Measurements from ENCODE around the gene HMGXB3.

DNA sequence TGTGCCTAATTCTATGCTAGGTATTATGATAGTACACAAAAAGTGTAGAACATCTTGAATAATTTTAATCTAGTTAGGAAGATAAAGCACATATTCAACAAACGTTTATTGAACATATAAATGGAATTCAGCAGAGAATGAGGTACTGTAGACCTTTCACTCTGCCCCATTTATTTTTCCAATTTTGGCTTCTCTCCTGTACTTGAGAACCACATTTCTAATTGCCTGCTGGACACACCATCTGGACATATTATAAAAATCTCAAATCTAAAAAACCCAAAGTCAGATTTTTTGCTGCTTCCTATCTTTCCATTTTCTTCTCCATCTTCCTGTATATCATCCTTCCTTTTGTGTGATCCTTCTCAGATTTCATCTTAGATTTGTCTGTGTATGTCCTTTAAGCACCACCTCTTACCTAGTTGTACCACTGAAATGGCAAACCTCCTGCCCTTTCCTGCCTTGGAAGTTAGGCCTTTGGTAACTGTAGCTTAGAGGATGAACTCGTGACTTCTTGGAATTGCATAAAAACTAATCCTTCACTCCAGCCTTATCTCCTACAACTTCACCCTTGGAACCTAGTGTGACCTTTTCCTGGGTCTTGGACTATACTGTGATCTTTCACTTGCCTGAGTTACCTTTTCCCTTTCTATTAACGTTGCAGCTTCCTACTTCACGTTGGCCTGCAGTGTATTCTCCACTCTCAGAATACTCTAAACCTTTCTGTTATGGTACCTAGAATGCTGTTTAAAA lies 31.2 kb upstream of the HMGXB3 start:
- TF ChIP-seq CTCF (IDR thresholded peaks at IDR 0.05) (no peak), POLR2A (IDR thresholded peaks at IDR 0.05) (no peak)

Data from body of pancreas (tissue), 4 donors.